GM19035 (cell line): ENCODE measurements around the gene MVB12B.

Source experiments
- ATAC-seq: cut with Tn5 transposase; IDR thresholded peaks from one replicate; pipeline ENCODE4 v1.9.1; 2021; ENCODE audit not compliant: unreplicated experiment

Gene MVB12B

DNA sequence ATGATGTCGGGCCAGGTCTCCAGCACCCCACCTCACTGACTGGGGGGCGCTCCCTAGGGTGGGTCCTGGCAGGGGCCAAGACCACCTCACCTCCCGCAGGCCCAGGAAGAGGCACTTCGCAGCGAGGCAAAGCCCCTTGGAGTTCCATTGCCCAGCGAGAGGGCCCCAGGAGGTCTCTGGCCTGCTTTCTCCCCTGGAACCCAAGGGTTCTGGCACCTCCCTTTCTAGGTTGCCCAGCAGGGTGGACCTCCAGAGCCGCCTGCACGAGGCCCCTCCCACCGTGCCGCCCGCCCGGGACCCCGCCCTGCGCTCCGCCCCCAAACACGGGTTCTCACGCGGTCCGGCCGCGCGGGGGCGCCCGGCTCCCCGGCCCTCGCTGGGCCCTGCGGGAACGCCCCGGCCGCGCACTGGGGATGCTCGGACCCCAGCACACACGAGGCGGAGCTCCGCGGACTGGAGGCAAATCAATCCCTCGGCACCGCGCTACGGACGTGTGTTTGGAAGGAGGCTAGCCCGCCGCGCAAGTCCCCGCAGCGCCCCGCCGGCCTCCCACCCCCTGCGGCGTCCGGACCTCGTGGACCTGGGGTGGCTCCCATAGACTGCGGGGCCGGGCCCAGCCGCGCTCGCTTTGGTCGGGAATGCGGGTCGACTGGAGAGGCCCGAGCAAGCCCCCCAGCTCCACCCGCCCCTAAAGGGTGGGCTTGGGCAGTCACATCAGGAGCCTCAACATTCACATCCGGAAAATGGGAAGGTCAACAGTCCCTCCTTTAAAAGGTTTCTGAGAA, 187.6 kb downstream of the MVB12B start:
- no peak for ATAC-seq

DNA sequence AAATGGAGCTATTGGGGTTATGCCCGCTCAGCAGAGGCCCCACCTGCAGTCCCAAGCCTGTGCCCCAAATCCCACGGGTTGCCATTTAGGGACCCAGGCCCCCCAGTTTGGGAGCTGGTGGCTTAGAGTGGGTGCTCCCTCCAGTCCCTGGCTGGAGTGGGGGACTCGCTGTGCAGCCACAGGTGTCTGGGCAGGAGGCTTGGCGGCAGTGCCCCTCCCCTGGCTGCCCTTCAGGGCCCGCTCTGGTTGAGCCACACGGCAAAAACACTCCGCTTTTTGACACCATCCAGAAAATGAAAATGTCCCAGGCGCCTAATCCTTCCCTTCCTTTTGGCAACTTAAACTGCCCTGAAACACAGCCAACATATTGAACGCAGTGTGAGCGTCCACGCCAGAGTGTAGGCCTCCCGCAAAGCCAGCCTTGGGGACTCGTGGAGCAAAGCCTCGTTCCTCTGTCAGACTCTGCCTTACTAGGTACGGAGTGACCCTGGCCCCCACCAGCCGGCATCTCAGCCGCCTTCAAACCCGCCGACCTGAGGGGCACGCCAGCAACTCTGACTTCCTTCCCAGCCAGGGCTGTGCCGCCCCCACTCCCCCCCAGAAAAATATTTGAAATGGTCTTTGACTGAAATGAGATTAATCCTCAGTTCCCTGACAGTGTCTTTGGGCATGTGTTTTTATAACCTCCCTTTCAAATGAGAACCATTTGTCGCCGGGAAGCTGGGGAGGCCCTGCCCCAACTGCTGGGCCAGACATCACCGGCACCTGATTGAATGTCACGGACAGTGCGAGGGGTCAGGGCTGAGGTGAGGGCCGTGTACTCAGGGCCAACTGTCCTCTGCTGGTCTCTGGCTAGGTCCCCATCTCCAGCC, 188.6 kb downstream of the MVB12B start:
- no peak for ATAC-seq

DNA sequence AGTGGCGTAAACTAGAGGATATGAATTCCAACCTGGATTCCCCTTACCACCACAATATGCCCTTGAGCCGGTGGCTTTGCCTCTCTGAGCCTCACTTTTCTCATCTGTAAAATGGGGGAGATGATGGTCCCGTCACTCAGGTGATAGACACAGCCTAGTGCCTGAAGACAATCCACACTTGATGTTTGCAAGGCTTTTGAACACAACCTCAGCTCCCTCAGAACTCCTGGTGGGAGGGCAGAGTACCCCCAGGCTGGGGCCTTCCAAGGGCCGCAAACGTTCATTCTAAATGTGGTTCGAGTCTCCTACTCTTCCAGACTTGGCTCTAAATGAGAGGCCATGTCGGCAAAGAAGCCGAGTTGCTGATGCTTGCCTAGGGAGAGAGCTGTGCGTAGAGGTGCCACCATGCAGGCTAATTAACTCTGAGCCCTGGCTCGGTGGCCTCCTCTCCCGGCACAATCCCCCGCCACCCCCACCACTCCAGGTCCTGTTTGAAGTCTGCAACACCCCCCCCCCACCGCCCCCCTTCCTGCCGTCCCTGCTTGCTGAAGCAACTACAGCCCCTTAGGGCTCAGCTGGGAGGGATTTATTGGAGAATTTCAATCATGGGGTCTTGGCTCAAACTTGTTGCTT, 189.4 kb downstream of the MVB12B start:
- no peak for ATAC-seq

DNA sequence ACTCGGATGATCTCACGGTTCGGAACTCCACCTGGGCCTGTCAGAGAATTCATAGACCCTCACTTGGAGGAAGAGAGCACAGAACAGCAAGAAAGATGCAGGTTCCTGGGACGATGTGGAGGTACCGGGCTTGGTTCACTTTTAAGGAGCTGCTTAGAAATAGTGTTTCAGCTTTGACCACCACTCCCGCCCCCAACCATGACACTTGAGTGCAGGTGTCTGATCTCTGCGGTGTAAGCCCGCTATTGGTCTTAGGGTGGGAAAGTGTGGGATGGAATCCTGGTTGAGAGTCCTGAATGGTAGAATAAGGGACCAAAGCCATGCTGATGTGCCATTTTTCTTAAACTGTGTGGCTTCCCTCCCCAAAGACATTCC, 189.9 kb downstream of the MVB12B start:
- no peak for ATAC-seq

GRCh38 chr9:126516936-126517832, 190.6 kb downstream of the MVB12B start:
- no peak for ATAC-seq

DNA sequence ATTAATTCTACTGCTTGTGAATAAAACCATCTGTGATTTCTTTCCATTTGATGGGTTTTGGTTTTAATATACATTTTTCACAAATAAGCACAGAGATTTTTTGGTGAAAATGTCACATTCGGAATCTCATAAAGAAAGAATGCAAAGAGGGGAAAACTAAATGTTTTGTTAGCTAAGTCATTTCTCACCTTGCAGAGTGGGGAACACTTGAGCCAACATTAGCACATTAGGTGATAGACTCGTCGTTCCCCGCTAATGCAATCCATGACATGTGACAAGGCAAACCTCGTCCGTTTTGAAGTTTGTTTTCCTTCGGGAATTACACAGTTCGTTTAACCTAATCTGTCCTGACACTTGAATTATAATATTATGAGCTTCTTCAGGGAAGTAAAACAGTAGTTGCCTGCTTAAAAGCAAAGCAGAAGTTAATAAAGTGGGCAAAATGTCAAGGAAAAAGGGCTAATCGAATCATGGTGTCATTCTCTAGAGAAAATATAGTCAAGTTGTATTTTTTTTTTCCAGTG, 191.3 kb downstream of the MVB12B start:
- no peak for ATAC-seq

DNA sequence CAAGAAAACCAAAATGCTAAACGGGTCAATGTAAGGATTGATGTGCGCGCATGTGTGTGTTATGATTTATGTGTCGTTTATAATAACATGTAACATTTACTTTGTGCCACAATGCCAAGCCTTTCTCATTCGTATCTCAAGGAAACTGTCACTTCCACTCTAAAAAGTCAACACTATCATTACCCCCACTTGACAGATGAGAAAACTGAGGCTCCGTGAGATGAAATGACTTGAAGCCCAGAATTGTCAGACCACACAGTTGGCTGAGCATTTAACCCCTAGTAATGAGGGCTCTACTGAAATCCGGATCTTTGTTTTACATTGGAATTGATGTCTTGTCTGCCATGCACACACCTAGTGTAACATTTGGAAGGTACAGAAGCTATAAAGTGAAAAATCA, 192.1 kb downstream of the MVB12B start:
- ATAC-seq: no peak

DNA sequence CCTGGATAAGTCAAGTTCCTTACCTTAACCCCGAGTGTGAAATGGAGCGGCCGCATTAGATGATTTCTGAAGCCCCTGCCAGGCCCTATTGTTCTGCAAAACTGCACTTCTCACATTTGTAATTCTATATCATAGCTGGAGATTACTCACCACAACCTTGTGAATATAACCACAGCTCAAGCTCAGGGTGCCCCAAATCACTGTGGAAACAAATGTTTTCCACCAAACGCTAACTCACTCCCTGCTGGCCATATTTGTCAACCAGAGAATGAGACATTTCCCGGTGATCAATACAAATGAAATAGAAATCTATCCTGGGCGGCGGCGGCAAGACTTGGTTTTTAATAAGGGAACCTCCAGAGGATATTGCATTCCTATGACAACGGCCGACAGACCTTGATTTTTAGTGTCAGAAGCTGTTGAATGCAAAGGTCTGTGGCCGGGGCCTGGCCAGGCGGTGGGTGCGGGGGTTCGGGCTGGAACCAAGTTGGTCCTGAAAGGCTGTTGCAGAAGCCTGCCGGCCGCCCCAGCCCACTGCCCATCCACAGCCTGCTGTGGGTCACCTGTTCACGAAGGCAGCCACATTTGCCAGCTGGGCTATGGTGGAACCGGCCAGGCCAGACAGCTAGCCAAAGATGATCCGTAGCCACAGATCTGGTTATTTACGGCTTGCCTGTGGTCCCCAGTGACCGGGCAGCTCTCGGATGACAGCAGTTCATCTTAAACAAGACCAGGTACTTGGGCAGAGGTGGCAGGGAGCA, 193.2 kb downstream of the MVB12B start:
- no peak for ATAC-seq

GRCh38 chr9:126520453-126520852, 193.8 kb downstream of the MVB12B start:
- no peak for ATAC-seq

- no peak for ATAC-seq
These were observed 194.5 kb downstream of the MVB12B start for GRCh38 chr9:126521089-126521488.

- no peak for ATAC-seq
These were observed 194.9 kb downstream of the MVB12B start for GRCh38 chr9:126521551-126521950.

GRCh38 chr9:126521976-126522590, 195.5 kb downstream of the MVB12B start:
- no peak for ATAC-seq

DNA sequence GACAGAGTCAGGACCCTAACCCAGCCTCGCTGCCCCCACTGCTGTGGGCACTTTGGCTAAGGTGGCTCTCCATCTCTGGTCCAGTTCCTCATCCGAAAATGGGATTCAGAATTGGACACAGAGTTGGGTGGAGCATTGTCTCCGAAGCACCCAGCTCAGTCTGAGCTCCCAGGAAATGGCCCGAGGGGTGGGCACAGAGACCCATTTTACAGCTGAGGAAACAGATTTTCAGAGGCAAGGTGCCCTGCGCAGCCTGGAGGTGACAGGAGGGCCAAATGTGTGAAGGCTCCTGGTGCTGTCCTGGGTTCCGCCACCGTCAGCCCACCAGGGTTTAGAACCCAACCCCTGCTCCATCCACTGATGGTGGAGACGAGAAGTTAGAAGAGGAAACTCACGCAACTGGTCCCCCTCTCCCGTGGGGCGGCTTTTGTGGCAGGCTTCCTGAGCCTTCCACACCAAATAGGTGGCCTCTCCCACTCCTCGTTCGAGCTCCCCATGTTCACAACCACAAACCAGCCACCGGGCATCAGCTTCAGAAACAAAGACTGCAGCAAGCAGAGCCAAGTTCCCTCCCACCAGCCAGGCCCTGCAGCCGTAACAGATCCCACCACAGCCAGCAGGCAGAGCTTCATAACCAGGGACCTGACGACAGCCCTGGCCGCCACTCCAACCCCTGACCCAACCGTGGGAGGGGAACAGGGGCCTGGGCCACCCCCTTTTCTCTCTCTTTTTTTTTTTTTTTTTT, 196.2 kb downstream of the MVB12B start:
- ATAC-seq: no peak

GRCh38 chr9:126523611-126524111, 197.0 kb downstream of the MVB12B start:
- ATAC-seq: no peak

GRCh38 chr9:126524353-126525077, 197.9 kb downstream of the MVB12B start:
- no peak for ATAC-seq

- no peak for ATAC-seq
These were observed 199.8 kb downstream of the MVB12B start for GRCh38 chr9:126526218-126527108.
